Brain microvascular endothelial cell (primary cell): Measurements from ENCODE around the gene ZNF503.

ENCODE experiments used
- DNase-seq: peaks from one replicate; pipeline ENCODE4 v3.0.0-alpha.2; 2020
- H3K27ac ChIP-seq: fragments of 250-450 bp; sonication (Bioruptor Pico); 2 replicates; pipeline ENCODE4 v1.5.1; 2020; ENCODE audit warnings: mild to moderate bottlenecking, moderate library complexity
- H3K27me3 ChIP-seq: fragments of 250-450 bp; sonication (Bioruptor Pico); replicated peaks from 2 replicates; pipeline ENCODE4 v1.5.1; 2020; ENCODE audit warnings: mild to moderate bottlenecking
- H3K36me3 ChIP-seq: fragments of 250-450 bp; sonication (Bioruptor Pico); replicated peaks from 2 replicates; pipeline ENCODE4 v1.5.1; 2020; ENCODE audit warnings: mild to moderate bottlenecking
- H3K4me3 ChIP-seq: 2 replicates; pipeline ENCODE4 v1.5.1; 2011; ENCODE audit warnings: low read depth, mild to moderate bottlenecking, control low read depth, low read length, moderate library complexity
- CTCF ChIP-seq: IDR thresholded peaks from 2 replicates; pipeline ENCODE4 v1.5.1; 2011; ENCODE audit warnings: low read depth, mild to moderate bottlenecking, moderate library complexity, low read length, control low read depth, inconsistent platforms; ENCODE audit errors: missing control alignments
- in situ Hi-C: cut with HindIII; loops from 2 replicates; pipeline ENCODE4 v1.10.0; 2017; ENCODE audit warnings: low sequenced_read_pairs, low pct_ligation_motif_present

Gene ZNF503

GRCh38 chr10:75398200-75398691, 3.3 kb downstream of the ZNF503 start:
- no peak for TF ChIP-seq CTCF
- Histone ChIP-seq H3K27me3 (peaks cover 18% of the 10 kb centered on the region), H3K27ac (no peak overlapping the region), H3K4me3 (peak overlapping the region; percentile 96), H3K36me3 (no peaks in the 10 kb centered on the region)
- no peak for DNase-seq
- in situ Hi-C loops: no loop called here

GRCh38 chr10:75397496-75398199, 3.9 kb downstream of the ZNF503 start:
- no peak for DNase-seq
- no peak for TF ChIP-seq CTCF
- H3K27me3 ChIP-seq: peaks cover 15% of the 10 kb centered on the region
- in situ Hi-C loops: no loop called here
- H3K27ac ChIP-seq: no peak overlapping the region
- H3K36me3 ChIP-seq: no peaks in the 10 kb centered on the region
- H3K4me3 ChIP-seq: peak overlapping the region; percentile 96

GRCh38 chr10:75396631-75397495, 4.7 kb downstream of the ZNF503 start:
- peak; percentile 0 for TF ChIP-seq CTCF
- Histone ChIP-seq H3K36me3 (no peaks in the 10 kb centered on the region), H3K27ac (no peak overlapping the region), H3K4me3 (peak overlapping the region; percentile 96), H3K27me3 (peaks cover 20% of the 10 kb centered on the region)
- in situ Hi-C loops: no loop called here
- no peak for DNase-seq

GRCh38 chr10:75395932-75396630, 5.5 kb downstream of the ZNF503 start:
- H3K27ac ChIP-seq: no peak overlapping the region
- in situ Hi-C loops: no loop called here
- no peak for DNase-seq

More at GRCh38 chr10:75395932-75396630, 5.5 kb downstream of the ZNF503 start:
- peaks cover 20% of the 10 kb centered on the region for H3K27me3 ChIP-seq
- peak overlapping the region; percentile 96 for H3K4me3 ChIP-seq
- no peaks in the 10 kb centered on the region for H3K36me3 ChIP-seq
- no peak for TF ChIP-seq CTCF
